WI38 (cell line): ENCODE measurements around the gene HGS.

Experiments used
- H3K4me3 ChIP-seq: 2 replicates; pipeline ENCODE4 v1.5.1; 2011; ENCODE audit warnings: low read depth, mild to moderate bottlenecking, control low read depth, low read length
- TF ChIP-seq, protein P1 (sequence below): IDR thresholded peaks from 2 replicates; pipeline ENCODE4 v1.5.1; 2012; ENCODE audit warnings: low read depth, mild to moderate bottlenecking, control low read depth, low read length

The HGS gene

GRCh38 chr17:81648707-81649085, 35.1 kb upstream of the HGS start:
- TF ChIP-seq, protein P1, sequence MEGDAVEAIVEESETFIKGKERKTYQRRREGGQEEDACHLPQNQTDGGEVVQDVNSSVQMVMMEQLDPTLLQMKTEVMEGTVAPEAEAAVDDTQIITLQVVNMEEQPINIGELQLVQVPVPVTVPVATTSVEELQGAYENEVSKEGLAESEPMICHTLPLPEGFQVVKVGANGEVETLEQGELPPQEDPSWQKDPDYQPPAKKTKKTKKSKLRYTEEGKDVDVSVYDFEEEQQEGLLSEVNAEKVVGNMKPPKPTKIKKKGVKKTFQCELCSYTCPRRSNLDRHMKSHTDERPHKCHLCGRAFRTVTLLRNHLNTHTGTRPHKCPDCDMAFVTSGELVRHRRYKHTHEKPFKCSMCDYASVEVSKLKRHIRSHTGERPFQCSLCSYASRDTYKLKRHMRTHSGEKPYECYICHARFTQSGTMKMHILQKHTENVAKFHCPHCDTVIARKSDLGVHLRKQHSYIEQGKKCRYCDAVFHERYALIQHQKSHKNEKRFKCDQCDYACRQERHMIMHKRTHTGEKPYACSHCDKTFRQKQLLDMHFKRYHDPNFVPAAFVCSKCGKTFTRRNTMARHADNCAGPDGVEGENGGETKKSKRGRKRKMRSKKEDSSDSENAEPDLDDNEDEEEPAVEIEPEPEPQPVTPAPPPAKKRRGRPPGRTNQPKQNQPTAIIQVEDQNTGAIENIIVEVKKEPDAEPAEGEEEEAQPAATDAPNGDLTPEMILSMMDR = no peak
- no peak overlapping the region for H3K4me3 ChIP-seq

DNA sequence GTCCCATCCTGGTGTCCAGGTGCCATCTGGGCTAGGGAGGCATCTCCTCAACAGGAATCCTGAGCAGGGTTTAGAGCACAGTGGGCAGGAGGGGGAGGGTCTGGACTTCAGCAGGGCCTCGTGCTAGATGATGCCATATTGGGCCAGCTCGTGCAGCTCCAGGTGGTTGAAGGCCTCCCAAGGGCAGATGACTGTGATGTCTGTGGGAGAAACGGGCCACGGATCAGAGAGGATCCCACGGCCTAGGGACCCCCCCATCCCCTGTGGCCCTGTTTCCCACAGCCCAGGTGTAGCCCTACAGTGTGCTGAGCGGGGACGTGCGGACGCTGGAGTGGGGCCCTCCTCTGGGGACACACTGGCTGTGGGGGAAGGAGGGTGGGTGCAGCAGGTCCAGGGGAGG, 32.9 kb upstream of the HGS start:
- TF ChIP-seq, protein P1 = no peak

GRCh38 chr17:81651692-81652091, 32.1 kb upstream of the HGS start:
- TF ChIP-seq, protein P1 = no peak
- no peak overlapping the region for H3K4me3 ChIP-seq

More for the DNA sequence above, 32.9 kb upstream of the HGS start:
- no peak overlapping the region for H3K4me3 ChIP-seq

GRCh38 chr17:81652906-81653771, 30.7 kb upstream of the HGS start:
- TF ChIP-seq, protein P1 = no peak
- no peak overlapping the region for H3K4me3 ChIP-seq

GRCh38 chr17:81655378-81656117, 28.3 kb upstream of the HGS start:
- H3K4me3 ChIP-seq = no peak overlapping the region
- TF ChIP-seq, protein P1 = no peak

- H3K4me3 ChIP-seq = no peak within 1 kb of the TSS
- TF ChIP-seq, protein P1 = no peak
Observed at GRCh38 chr17:81656118-81656743, 27.6 kb upstream of the HGS start, which contains the start of gene PDE6G. TSS of gene PDE6G (minus strand) at chr17:81656542. CDS start at chr17:81653305, 3,237 bp downstream.
